HTERT RPE-1 (cell line): ENCODE data around the gene DCDC2.
"Not testable (repeated sequence)": the region's sequence is repeated elsewhere in the genome, so short reads cannot be mapped to it uniquely, and the experiment has no call there.

Experiments used
- in situ Hi-C: fragments of 300-500 bp; cut with MboI; formaldehyde crosslinking; loops from 4 replicates; pipeline ENCODE4 v1.14.3; 2020; ENCODE audit warnings: low sequenced_read_pairs

The DCDC2 gene

GRCh38 chr6:24157886-24158285, 200.0 kb downstream of the DCDC2 start:
- in situ Hi-C loops: no loop called here

GRCh38 chr6:24154121-24154520, 203.7 kb downstream of the DCDC2 start:
- in situ Hi-C loops: no loop called here

DNA sequence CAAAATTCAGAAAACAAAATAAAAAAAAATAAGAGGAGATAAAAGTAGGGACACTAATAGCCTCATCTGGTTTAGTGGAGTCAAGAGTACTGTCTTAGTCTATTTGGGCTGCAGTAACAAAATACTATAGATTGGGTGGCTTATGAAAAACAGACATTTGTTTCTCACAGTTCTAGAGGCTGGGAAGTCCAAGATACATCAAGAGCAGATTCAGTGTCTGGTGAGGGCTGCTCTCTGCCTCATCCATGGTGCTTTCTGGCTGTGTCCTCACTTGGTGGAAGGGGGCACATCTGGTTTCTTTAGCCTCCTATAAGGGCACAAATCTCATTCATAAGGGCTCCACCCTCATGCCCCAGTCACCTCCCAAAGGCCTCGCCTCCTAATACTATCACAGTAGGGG, 205.8 kb downstream of the DCDC2 start:
- in situ Hi-C loops: no loop called here

GRCh38 chr6:24149836-24150235, 208.0 kb downstream of the DCDC2 start:
- in situ Hi-C loops: no loop called here

DNA sequence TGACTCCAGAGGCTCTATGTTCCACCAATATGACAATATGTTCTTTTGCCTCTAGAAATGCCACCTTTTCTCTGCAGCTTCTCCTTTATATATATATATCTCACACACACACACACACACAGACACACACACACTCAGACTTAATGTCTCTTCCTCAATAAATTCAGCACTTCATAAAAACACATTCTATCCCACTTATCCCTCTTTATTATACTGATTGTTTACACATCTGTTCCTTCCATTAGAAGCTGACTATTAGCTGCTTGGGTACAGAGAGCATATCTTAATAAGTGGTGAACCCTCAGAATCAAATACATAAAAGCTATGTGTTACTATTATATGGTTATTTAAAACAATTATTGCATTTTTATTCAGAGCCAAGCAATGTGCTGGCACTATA, 208.6 kb downstream of the DCDC2 start:
- in situ Hi-C loops: no loop called here

DNA sequence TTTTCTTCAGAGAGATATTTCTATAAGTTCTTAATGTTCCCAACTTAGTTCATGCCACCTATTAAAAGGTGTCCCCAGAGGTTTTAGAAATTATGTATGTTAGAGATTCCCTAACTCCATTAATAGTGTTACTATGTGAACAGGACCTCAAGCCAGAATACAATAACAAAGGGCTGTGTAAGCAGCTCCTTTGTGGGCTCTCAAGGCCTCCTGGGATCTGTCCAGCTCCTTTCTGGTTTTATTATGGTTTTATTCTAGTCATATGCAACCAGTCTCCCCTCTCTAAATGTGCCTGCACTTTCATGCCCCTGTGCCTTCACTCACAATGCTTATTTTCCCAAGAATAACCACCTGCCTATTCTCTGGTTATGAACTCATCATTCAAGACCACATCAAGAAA, 209.2 kb downstream of the DCDC2 start:
- in situ Hi-C loops: no loop called here

GRCh38 chr6:24148154-24148570, 209.7 kb downstream of the DCDC2 start:
- in situ Hi-C loops: no loop called here

DNA sequence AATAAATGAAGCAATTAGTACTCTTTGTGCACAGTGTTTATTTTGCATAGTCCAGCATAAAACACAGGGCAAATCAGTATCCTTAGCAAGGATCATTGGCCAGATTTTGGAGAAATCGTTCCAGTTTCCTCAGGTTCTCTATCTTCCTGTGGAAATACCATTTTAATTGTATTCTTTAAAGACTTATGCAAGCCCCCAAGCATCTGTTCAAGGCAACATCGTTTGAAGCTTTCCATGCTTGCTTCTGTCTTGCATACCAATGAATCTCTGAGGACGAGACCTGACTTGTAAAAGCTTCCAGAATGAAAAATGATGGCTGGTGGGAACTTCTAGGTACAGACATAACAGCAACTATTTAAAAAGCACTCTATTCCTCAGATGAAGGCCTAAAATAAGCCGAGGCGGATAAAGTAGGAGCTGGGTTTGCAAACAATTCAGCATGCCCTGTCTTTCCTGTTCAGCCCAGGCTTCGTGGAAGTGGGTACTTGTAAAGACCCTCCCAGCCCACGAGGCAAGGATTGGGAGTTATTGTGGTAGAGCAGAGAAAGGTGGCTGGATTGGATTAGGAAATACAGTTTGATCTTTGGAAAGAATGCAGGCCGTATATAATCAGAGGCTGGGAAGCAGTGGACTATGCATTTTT, 210.2 kb downstream of the DCDC2 start:
- in situ Hi-C loops: no loop called here

- in situ Hi-C loops: no loop called here
These were observed 211.0 kb downstream of the DCDC2 start for GRCh38 chr6:24146871-24147270.

DNA sequence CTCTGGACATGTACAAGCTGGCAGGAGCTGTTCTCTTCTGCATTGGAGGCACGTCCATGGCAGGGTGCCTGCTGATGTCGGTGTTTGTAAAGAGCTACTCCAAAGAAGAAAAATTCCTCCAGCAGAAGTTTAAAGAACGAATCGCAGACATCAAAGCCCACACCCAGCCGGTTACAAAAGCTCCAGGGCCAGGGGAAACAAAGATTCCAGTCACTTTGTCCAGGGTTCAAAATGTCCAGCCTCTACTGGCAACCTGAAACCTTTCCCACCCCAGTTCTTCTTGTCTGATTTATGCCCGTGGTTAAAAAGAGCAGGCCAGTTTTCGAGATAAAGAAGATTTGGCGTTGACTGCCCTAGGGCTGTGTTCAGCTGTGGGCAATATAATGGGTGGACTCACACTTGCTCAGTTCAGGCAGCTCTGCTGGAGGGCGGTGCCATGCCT, 212.1 kb downstream of the DCDC2 start:
- in situ Hi-C loops: no loop called here

DNA sequence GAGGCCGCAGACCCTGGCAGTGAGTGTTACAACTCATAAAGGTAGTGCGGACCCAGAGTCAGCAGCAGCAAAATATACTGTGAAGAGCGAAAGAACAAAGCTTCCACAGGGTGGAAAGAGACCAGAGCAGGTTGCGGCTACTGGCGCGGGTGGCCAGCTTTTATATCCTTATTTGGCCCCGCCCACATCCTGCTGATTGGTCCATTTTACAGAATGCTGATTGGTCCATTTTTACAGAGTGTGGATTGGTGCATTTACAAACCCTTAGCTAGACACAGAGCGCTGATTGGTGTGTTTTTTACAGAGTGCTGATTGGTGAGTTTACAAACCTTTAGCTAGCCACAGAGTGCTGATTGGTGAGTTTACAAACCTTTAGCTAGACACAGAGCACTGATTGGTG, 215.1 kb downstream of the DCDC2 start:
- in situ Hi-C loops: not testable (repeated sequence)

GRCh38 chr6:24140591-24140990, 217.3 kb downstream of the DCDC2 start:
- in situ Hi-C loops: no loop called here

- in situ Hi-C loops: no loop called here
These were observed 218.2 kb downstream of the DCDC2 start for GRCh38 chr6:24139639-24140038.

DNA sequence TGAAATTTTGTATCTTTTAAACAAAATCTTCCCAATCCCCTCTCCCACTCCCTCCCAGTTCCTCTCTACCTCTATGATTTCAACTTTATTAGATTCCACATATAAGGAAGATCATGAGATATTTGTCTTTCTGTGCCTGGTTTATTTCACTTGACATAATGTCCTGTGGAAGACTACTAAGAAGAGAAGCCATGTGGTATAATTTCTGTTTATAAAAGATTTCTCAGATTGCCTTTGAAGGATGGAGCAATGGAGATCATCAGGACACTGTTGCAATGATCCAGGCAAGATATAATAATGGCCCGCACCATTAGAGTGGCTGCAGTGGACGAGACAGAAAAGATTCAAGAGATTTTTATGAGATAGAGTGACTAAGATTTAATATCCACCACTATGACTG, 218.8 kb downstream of the DCDC2 start:
- in situ Hi-C loops: no loop called here

DNA sequence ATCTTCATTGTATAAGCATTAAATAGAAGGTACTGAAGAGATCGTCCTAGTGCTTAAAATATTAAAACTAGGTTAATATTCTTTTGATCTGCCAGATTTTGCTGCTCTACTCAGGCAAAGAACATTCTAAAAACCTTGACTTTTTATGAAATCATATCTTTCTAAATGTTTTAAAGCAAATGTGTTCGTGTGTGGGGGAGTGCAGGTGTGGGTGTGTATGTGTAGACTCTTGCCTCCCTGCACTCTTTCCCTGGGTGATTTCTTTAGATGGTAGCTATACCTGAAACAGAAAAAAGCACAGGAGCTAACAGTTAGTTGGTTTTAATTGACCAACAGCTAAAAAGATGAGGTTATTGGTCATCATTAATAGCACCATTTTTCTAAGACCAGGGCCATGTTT, 226.1 kb downstream of the DCDC2 start:
- in situ Hi-C loops: no loop called here

DNA sequence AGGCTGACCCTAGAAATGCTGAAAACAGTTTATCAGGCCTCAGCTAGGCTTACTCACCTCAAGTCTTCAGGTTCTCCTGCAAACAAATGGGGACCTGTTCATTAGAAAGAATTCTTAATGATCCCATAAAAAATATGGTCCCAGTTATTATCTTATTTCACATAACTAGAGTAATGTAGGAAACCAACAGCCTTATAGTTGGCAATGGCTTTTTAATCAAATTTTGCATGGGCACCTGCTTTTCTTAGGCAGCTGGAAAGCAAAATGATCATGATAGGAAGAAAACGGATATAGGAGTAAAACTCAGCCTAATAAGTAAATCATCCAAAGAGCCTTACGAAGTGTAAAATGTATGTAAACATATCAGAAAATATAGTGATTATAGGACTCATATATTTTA, 230.5 kb downstream of the DCDC2 start:
- in situ Hi-C loops: no loop called here

DNA sequence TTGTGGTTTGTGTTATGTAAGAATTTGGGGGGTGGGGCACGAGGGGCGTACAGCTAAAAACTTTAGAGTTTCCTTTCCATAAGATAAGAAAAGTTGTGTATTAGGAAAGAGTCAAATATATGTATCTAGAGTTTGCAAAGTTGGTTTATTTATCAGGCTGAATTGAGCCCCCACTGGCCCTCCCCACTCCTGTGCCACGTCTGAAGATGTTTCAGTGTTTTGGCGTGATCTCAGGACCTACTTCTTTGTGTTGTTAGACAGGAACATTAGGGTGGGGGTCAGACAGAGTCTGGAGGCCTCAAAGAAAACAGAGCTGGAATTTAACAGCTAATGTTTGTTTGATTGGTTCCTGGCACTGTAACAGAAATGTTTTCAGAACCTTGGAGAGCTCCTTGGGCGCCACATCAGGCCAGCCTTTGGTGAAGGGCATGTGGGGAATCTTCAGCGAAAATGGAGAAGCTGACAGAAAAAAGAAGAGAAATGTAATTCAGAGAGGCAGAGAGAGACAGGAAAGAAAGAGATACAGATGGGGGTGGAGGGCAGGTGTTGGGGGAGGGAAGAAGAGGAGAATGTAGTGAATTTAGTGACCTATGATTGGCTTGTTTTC, 231.2 kb downstream of the DCDC2 start:
- in situ Hi-C loops: no loop called here

DNA sequence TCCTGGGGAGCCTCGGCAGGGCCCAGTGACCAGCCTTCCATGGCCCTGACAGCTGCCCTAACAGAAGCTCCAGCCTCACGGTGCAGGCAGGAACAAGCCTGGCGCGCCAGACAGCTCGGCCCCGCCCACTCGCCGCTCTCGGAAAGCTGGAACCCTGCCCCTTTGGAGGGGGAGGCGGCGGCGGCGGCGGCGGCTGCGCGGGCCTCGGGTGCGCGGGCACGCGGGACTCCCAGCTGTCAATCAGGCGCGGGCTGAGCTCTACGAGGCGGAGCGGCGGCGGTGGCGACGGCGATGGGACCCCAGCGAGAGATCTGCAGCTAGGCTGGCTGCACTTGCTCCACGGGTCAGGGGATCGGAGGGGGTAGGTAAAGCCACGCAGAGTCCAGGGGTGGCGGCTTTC, 231.9 kb downstream of the DCDC2 start, which contains the start of gene NRSN1:
Gene NRSN1 (plus strand): TSS at position 236 of the 400 bp plus-strand sequence. CDS start 8,113 bp downstream, outside the sequence.
- in situ Hi-C loops: no loop called here

DNA sequence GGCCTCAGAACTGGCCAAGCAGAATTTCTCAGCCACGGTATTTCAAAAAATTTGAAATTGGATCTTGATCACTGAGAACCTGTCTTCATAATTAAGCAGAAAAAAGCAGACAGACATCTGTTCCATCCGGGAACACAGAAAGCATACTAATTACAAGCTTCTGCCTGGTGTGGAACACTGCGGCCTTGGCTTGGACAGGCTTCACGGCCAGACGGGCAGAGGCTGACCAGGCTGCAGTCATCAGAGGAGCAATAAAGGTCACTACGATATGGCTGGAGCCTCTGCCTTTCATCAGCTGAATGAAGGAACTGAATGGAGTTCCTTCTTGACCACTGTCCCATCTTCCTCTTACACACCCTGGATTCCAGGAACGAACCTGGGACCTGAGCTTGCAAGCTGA, 235.7 kb downstream of the DCDC2 start:
- in situ Hi-C loops: no loop called here
